Left ventricle myocardium inferior (tissue), 1 donor: ENCODE measurements around the gene CEP152. TPM values are rescaled to one million over a fixed set of nuclear protein-coding genes. Genes with fewer than 3 reads are reported as not detected.

ENCODE experiments used
- DNase-seq: peaks from one replicate; pipeline ENCODE4 v3.0.0-alpha.2; 2020
- H3K27ac ChIP-seq: fragments of 200-600 bp; replicated peaks from 2 replicates; pipeline ENCODE4 v1.8.0; 2021
- H3K27me3 ChIP-seq: fragments of 200-600 bp; 2 replicates; pipeline ENCODE4 v1.8.0; 2021; ENCODE audit warnings: low read depth
- H3K36me3 ChIP-seq: fragments of 200-600 bp; 2 replicates; pipeline ENCODE4 v1.8.0; 2021
- H3K4me1 ChIP-seq: fragments of 200-600 bp; 2 replicates; pipeline ENCODE4 v1.8.0; 2021
- H3K4me3 ChIP-seq: fragments of 200-600 bp; 2 replicates; pipeline ENCODE4 v1.8.0; 2021; ENCODE audit warnings: mild to moderate bottlenecking, moderate library complexity
- H3K9me3 ChIP-seq: fragments of 200-600 bp; replicated peaks from 2 replicates; pipeline ENCODE4 v1.8.0; 2021
- intact Hi-C: fragments of 100-400 bp; cut with micrococcal nuclease; formaldehyde crosslinking; loops from one replicate; pipeline ENCODE4 v1.11.0; 2022
- total RNA-seq: library from RNA; stranded (reverse); fragmentation: NEBNext Ultra II Directional; extraction: Animal tissue kit (Norgen Biotek cat#: 25700); gene quantifications from one replicate; pipeline ENCODE4 v1.2.1, GENCODE V29; 2021
- TF ChIP-seq, protein P1 (sequence below): fragments of 200-600 bp; IDR thresholded peaks from 2 replicates; pipeline ENCODE4 v1.8.0; 2021; ENCODE audit warnings: antibody characterized with exemption, mild to moderate bottlenecking, borderline replicate concordance
- donor health status: DM: no; HTN: yes; CAD: no; lungs with severe emphysema.

The CEP152 gene
- total RNA-seq, 1 donor from 2014 or later: 1.3 TPM

DNA sequence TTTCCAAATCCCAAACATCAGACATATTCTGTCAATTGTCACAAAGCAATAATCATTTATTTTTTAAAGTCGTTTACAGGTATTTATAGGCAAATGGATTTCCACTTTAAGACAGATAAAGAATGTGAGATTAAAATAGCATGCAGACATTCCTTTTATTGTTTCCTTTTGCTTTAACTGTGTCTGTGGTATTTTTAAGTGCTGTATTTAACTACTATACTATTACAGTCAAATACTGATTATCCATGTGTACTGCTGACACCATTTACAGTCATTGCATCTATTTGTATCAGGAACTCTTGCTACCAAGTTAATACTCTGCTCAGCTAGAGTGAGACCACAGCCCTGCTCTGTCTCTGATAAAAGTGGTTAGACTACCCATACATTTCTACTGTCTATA, 12.8 kb upstream of the CEP152 start:
- H3K36me3 ChIP-seq: no peaks in the 10 kb centered on the region
- no peak for DNase-seq
- intact Hi-C loops: no loop called here
- peaks cover 8% of the 10 kb centered on the region for H3K9me3 ChIP-seq
- H3K27me3 ChIP-seq: no peaks in the 10 kb centered on the region
- H3K4me3 ChIP-seq: no peak overlapping the region
- TF ChIP-seq, protein P1, sequence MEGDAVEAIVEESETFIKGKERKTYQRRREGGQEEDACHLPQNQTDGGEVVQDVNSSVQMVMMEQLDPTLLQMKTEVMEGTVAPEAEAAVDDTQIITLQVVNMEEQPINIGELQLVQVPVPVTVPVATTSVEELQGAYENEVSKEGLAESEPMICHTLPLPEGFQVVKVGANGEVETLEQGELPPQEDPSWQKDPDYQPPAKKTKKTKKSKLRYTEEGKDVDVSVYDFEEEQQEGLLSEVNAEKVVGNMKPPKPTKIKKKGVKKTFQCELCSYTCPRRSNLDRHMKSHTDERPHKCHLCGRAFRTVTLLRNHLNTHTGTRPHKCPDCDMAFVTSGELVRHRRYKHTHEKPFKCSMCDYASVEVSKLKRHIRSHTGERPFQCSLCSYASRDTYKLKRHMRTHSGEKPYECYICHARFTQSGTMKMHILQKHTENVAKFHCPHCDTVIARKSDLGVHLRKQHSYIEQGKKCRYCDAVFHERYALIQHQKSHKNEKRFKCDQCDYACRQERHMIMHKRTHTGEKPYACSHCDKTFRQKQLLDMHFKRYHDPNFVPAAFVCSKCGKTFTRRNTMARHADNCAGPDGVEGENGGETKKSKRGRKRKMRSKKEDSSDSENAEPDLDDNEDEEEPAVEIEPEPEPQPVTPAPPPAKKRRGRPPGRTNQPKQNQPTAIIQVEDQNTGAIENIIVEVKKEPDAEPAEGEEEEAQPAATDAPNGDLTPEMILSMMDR: no peak
- H3K27ac ChIP-seq: no peak overlapping the region
- no peaks in the 10 kb centered on the region for H3K4me1 ChIP-seq

DNA sequence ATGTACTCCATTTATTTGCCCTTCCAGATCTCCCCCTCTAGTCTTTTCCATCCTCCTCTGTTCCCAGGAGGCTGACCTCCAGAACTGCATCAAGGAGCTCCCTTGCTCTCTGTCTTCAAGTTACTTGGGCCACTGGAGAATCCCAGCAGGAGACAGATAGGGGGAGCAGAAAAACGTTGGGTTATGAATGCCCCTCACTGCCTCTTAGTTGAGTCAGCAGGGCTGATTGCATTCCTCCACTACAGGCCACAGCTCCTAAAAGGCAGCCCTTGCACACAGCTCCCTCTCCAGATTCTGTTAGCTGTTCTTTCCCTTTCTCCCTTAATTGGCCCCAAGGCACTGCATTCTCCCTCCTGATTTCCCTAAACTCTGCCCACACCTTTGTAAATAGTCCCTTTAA, 12.4 kb upstream of the CEP152 start:
- no peak for DNase-seq
- Histone ChIP-seq H3K4me1 (no peaks in the 10 kb centered on the region), H3K36me3 (no peaks in the 10 kb centered on the region), H3K27ac (no peak overlapping the region), H3K27me3 (no peaks in the 10 kb centered on the region), H3K4me3 (no peak overlapping the region), H3K9me3 (peaks cover 8% of the 10 kb centered on the region)
- intact Hi-C loops: no loop called here
- TF ChIP-seq, protein P1: no peak

DNA sequence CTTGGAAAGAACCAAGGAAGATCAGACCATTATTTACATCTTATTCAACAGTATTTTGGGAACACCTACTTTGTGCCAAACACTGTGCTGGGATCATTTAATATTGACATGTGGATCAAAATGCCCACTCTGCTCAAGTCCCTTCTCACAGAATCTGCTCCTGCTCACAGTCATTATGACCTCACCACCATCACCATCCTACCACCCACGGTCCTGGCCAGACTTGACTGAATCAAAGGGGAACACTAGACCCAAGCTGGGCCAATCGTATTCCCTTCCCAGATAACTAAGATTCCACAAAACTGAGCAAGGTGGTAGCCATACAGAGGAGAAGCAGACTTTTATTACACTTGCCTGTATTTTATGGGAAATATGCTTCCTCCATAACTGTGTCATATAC, 3.4 kb upstream of the CEP152 start:
- DNase-seq: no peak
- TF ChIP-seq, protein P1: no peak
- H3K4me3 ChIP-seq: no peak overlapping the region
- no peak overlapping the region for H3K27ac ChIP-seq
- intact Hi-C loops: no loop called here
- no peaks in the 10 kb centered on the region for H3K27me3 ChIP-seq
- no peaks in the 10 kb centered on the region for H3K9me3 ChIP-seq
- H3K4me1 ChIP-seq: peaks cover 16% of the 10 kb centered on the region
- no peaks in the 10 kb centered on the region for H3K36me3 ChIP-seq

DNA sequence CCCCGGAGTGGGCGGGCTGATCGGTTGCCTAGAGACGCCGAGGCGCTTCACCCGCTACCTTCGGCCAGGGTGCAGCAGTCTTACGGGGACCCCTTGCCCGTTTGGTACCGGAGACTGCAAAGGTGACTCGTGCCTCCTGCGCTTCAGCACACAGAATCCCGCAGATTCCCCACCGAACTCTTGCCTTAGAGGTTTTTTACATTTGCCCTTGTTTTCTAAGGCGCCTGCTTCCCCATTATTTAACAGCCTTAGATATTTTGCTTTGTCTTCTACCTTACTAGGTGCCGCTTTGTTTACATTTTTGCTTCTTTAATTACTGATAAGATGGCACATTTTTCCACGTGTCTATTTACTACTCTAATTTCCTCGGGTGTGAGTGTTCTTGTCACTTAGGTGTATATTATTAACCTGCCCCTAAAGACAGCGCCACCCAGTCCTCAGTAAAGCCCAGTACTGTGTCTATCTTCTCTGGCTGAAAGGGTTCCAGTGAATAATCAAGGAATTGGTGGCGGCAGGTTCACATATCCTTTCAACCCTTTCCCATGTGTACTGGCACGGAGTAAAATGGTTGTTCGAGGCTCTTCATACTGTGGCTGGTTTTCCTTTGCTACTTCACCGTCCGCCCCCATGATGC, 573 bp upstream of the CEP152 start:
- intact Hi-C loops: no loop called here
- H3K4me1 ChIP-seq: peaks cover 16% of the 10 kb centered on the region
- H3K27me3 ChIP-seq: no peaks in the 10 kb centered on the region
- TF ChIP-seq, protein P1: no peak
- no peaks in the 10 kb centered on the region for H3K36me3 ChIP-seq
- H3K4me3 ChIP-seq: peak overlapping the region; percentile 77
- no peaks in the 10 kb centered on the region for H3K9me3 ChIP-seq
- no peak overlapping the region for H3K27ac ChIP-seq
- no peak for DNase-seq

DNA sequence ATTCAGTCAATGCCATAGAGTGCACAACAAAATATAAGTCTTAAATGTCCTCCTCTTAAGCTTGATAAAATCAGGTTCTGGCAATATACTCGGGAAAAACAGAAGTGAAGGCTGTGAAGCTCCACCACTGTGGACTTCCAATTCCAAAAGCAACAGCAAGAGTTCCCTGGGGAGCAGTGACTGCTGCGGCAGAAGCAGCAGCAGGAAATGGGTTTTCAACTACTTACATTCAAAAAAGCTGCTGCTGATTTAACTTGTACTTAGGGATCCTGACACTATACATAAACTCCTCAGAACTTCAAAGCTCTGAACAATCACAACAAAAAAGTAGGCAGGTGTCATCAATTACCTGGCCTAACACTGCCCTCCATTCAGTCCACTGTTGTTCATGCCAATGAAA, 4.7 kb downstream of the CEP152 start:
- Histone ChIP-seq H3K4me3 (no peak overlapping the region), H3K9me3 (no peaks in the 10 kb centered on the region), H3K36me3 (no peaks in the 10 kb centered on the region), H3K27ac (no peak overlapping the region), H3K4me1 (peaks cover 17% of the 10 kb centered on the region), H3K27me3 (no peaks in the 10 kb centered on the region)
- intact Hi-C loops: loop anchor here (10.0 kb wide), 1 partner anchor 451 kb away; no protein-coding TSS in a partner anchor
- no peak for DNase-seq
- TF ChIP-seq, protein P1: no peak
